ENCODE data around the gene GTF3C1. TPM values are rescaled to one million over a fixed set of nuclear protein-coding genes. Genes with fewer than 3 reads are reported as not detected.

The GTF3C1 gene
- total and polyA plus RNA-seq, 2 donors (not counting 1 experiment from before 2014, with no cell fraction given), result 31.2 to 49.6 TPM

- no peak overlapping the region for H3K27ac Mint-ChIP-seq
- H3K9ac ChIP-seq (ENCODE audit: low read length), result no peak overlapping the region
- POLR2A ChIA-PET, result no interaction called here
- H2AFZ ChIP-seq (ENCODE audit: insufficient read depth, low read depth, low read length, poor library complexity, severe bottlenecking), result no peak overlapping the region
- H3K4me3 ChIP-seq (ENCODE audit: control extremely low read depth in 1 of 5, extremely low read depth in 1 of 5, insufficient read depth in 1 of 5, low read depth in 2 of 5, low read length in 4 of 5), result no peak overlapping the region
- no peak overlapping the region for H3K4me3 Mint-ChIP-seq
- H3K4me1 ChIP-seq (ENCODE audit: control insufficient read depth in 2 of 2, insufficient read depth in 2 of 2, low read length in 2 of 2), result no peaks in the 10 kb centered on the region
- no peaks in the 10 kb centered on the region for H3K27me3 Mint-ChIP-seq
- no peak overlapping the region for H3K4me2 ChIP-seq (replicated peaks; ENCODE audit: low read depth, low read length, poor library complexity, severe bottlenecking)
- no peak for TF ChIP-seq EZH2 (IDR thresholded peaks at IDR 0.05; ENCODE audit: borderline replicate concordance, insufficient read depth, low read depth, low read length, poor library complexity, severe bottlenecking)
- TF ChIP-seq CTCF (IDR thresholded peaks at IDR 0.05), result no peak
- intact Hi-C loops (cut with micrococcal nuclease), result no loop called here
- H3K27ac ChIP-seq (ENCODE audit: low read length in 2 of 2), result no peak overlapping the region
- H3K4me1 Mint-ChIP-seq, result no peaks in the 10 kb centered on the region
- no peak for DNase-seq
- peaks cover 13 to 88% of the 10 kb centered on the region in 2 experiments for H3K36me3 ChIP-seq (replicated peaks in 1 of 2; ENCODE audit: control extremely low read depth in 1 of 2, control insufficient read depth in 1 of 2, extremely low read depth in 1 of 2, insufficient read depth in 2 of 2, low read length in 1 of 2)
- no peaks in the 10 kb centered on the region for H3K9me3 ChIP-seq (ENCODE audit: control extremely low read depth in 1 of 3, control insufficient read depth in 2 of 3, insufficient read depth in 1 of 3, low read length in 2 of 3)
- no peaks in the 10 kb centered on the region for H3K27me3 ChIP-seq (replicated peaks in 1 of 4; ENCODE audit: control extremely low read depth in 1 of 4, control insufficient read depth in 3 of 4, insufficient read depth in 4 of 4, low read length in 3 of 4)
- no peaks in the 10 kb centered on the region for H3K79me2 ChIP-seq (ENCODE audit: control insufficient read depth, insufficient read depth, low read length)
- over 99% methylated on average over 11 of the region's 13 CpGs for WGBS (ENCODE audit: insufficient coverage)
- no peaks in the 10 kb centered on the region for H4K20me1 ChIP-seq (ENCODE audit: control insufficient read depth, insufficient read depth, low read length, poor library complexity, severe bottlenecking)
- ATAC-seq (ENCODE audit: low read depth), result no peak
- no peaks in the 10 kb centered on the region for H3K9me3 Mint-ChIP-seq (ENCODE audit: insufficient read depth)
- CTCF ChIA-PET, result no interaction called here
These were observed 44.1 kb downstream of the GTF3C1 start for GRCh38 chr16:27505297-27506236.

GRCh38 chr16:27503662-27504061, 46.1 kb downstream of the GTF3C1 start:
- Histone ChIP-seq H3K4me2 (replicated peaks; ENCODE audit: low read depth, low read length, poor library complexity, severe bottlenecking) (no peak overlapping the region), H3K4me3 (ENCODE audit: control extremely low read depth in 1 of 5, extremely low read depth in 1 of 5, insufficient read depth in 1 of 5, low read depth in 2 of 5, low read length in 4 of 5) (no peak overlapping the region), H2AFZ (ENCODE audit: insufficient read depth, low read depth, low read length, poor library complexity, severe bottlenecking) (no peak overlapping the region), H3K36me3 (replicated peaks in 1 of 2; ENCODE audit: control extremely low read depth in 1 of 2, control insufficient read depth in 1 of 2, extremely low read depth in 1 of 2, insufficient read depth in 2 of 2, low read length in 1 of 2) (peaks cover 13 to 94% of the 10 kb centered on the region in 2 experiments), H3K27ac (ENCODE audit: low read length in 2 of 2) (no peak overlapping the region), H3K4me1 (ENCODE audit: control insufficient read depth in 2 of 2, insufficient read depth in 2 of 2, low read length in 2 of 2) (no peaks in the 10 kb centered on the region), H3K79me2 (ENCODE audit: control insufficient read depth, insufficient read depth, low read length) (no peaks in the 10 kb centered on the region), H3K9ac (ENCODE audit: low read length) (no peak overlapping the region), H4K20me1 (ENCODE audit: control insufficient read depth, insufficient read depth, low read length, poor library complexity, severe bottlenecking) (no peaks in the 10 kb centered on the region), H3K9me3 (ENCODE audit: control extremely low read depth in 1 of 3, control insufficient read depth in 2 of 3, insufficient read depth in 1 of 3, low read length in 2 of 3) (no peaks in the 10 kb centered on the region), H3K27me3 (replicated peaks in 1 of 4; ENCODE audit: control extremely low read depth in 1 of 4, control insufficient read depth in 3 of 4, insufficient read depth in 4 of 4, low read length in 3 of 4) (no peaks in the 10 kb centered on the region)
- ChIA-PET CTCF (no interaction called here), POLR2A (no interaction called here)
- Mint-ChIP-seq H3K27me3 (no peaks in the 10 kb centered on the region), H3K9me3 (ENCODE audit: insufficient read depth) (no peaks in the 10 kb centered on the region), H3K27ac (no peak overlapping the region), H3K4me1 (no peaks in the 10 kb centered on the region), H3K4me3 (no peak overlapping the region)
- DNase-seq (no peak), ATAC-seq (ENCODE audit: low read depth) (no peak)
- intact Hi-C loops (cut with micrococcal nuclease), result no loop called here
- no peak for TF ChIP-seq CTCF (IDR thresholded peaks at IDR 0.05)
- TF ChIP-seq EZH2 (IDR thresholded peaks at IDR 0.05; ENCODE audit: borderline replicate concordance, insufficient read depth, low read depth, low read length, poor library complexity, severe bottlenecking), result no peak
- WGBS (ENCODE audit: insufficient coverage), result 89% methylated on average over 5 of the region's 5 CpGs
